Cardiac fibroblast (primary cell): ENCODE data around the gene SGK2.
A peak's percentile ranks its signal among the peaks of the same experiment; 100 is the strongest.
"Not testable (repeated sequence)": the region's sequence is repeated elsewhere in the genome, so short reads cannot be mapped to it uniquely, and the experiment has no call there.

Experiments
- DNase-seq, 2 donors: peaks; one replicate each; pipeline versions ENCODE4 v3.0.0 to v3.0.0-alpha.2; 2010; ENCODE audit warnings: low read depth in 2 of 2
- H3K4me3 ChIP-seq, 2 donors: replicated peaks in 1 of 2; 1 replicate in 1 of 2; 2 replicates in 1 of 2; pipeline ENCODE4 v1.5.1; 2011; ENCODE audit warnings: low read depth in 2 of 2, low read length in 2 of 2, mild to moderate bottlenecking in 2 of 2, moderate library complexity in 1 of 2
- TF ChIP-seq, protein P1 (sequence below): IDR thresholded peaks from one replicate; pipeline ENCODE4 v1.5.1; 2011; ENCODE audit warnings: low read depth, mild to moderate bottlenecking, low read length, inconsistent platforms

The SGK2 gene

DNA sequence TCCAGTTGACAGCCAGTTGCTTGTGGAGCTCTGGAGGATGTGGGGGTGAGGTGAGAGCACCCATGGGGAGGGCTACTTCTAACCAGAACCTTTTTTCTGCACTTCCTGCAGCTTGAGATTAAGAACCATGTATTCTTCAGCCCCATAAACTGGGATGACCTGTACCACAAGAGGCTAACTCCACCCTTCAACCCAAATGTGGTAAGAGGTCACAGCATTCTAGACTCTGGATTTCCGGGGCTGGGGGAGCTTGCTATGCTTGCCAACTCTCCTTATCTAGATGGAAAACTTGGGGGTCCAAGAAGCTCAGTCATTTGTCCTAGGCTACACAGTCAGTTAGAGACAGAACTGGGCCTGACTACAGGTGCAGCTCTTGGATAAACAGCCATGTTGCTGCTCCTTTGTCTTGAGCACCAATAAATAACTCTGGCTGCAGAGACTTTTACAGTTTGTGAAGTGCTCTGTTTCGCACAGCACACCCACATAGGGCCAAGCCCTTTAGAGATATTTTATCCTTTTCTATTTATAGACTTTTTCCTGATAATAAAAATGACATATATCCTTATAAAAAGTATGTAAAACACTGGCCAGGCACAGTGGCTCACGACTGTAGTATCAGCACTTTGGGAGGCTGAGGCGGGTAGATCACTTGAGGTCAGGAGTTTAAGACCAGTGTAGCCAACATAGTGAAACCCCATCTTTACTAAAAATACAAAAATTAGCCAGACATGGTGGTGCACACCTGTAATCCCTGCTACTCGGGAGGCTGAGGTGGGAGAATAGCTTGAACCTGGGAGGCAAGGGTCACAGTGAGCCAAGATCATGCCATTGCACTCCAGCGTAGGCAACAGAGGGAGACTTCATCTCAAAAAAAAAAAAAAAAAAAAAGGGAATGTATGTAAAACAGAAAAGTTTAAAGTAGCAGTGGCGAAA, 21.3 kb downstream of the SGK2 start:
- TF ChIP-seq, protein P1, sequence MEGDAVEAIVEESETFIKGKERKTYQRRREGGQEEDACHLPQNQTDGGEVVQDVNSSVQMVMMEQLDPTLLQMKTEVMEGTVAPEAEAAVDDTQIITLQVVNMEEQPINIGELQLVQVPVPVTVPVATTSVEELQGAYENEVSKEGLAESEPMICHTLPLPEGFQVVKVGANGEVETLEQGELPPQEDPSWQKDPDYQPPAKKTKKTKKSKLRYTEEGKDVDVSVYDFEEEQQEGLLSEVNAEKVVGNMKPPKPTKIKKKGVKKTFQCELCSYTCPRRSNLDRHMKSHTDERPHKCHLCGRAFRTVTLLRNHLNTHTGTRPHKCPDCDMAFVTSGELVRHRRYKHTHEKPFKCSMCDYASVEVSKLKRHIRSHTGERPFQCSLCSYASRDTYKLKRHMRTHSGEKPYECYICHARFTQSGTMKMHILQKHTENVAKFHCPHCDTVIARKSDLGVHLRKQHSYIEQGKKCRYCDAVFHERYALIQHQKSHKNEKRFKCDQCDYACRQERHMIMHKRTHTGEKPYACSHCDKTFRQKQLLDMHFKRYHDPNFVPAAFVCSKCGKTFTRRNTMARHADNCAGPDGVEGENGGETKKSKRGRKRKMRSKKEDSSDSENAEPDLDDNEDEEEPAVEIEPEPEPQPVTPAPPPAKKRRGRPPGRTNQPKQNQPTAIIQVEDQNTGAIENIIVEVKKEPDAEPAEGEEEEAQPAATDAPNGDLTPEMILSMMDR, result no peak
- H3K4me3 ChIP-seq, result no peak overlapping the region
- DNase-seq, result peak in 1 of 2 donors; percentile 43

- TF ChIP-seq, protein P1, result no peak
- no peak overlapping the region for H3K4me3 ChIP-seq
- no peak for DNase-seq
These were observed 24.5 kb downstream of the SGK2 start for GRCh38 chr20:43583133-43583864.

DNA sequence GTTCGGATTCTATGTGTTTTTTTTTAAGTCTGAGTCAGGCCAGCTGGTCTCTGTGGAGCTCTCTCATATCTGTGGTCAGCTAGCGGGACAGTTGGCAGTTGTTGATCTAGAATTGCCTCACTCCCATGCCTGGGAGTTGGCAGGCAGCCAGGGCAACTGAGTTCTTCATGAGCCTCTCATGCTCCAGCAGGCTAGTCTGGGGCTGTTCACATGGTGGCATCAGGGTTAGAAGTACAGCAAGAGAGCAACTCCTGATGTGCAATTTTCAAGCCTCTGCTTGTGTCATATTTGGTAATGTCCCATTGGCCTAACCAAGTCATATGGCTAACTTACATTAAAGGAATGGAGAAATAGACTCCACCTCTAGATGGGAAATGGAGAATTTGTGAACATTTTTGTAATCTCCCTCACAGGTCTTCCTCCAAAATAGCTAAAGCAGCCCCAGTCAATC, 25.2 kb downstream of the SGK2 start:
- TF ChIP-seq, protein P1, result no peak
- peak; percentile 98 to 99 for DNase-seq
- no peak overlapping the region for H3K4me3 ChIP-seq

DNA sequence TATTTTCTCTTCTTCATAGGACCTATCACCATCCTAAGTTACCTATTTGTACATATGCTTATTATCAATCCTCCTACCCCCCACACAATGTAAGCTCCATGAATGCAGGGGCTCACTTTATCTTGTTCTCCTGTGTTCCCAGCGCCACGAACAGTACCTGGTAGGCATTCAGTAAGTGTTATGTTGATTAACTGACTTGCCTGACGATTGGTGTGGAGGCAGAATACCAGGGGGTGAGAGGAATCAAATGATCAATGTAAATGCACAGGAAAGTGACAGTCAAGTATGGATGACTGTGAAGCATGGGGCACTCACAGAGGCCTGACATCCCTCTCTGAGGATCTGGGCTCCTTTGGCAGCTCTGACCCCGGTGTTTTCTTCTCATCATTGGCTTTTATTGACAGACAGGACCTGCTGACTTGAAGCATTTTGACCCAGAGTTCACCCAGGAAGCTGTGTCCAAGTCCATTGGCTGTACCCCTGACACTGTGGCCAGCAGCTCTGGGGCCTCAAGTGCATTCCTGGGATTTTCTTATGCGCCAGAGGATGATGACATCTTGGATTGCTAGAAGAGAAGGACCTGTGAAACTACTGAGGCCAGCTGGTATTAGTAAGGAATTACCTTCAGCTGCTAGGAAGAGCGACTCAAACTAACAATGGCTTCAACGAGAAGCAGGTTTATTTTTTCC, 25.8 kb downstream of the SGK2 start:
- TF ChIP-seq, protein P1, result no peak
- peak; percentile 67 to 81 for DNase-seq
- no peak overlapping the region for H3K4me3 ChIP-seq

DNA sequence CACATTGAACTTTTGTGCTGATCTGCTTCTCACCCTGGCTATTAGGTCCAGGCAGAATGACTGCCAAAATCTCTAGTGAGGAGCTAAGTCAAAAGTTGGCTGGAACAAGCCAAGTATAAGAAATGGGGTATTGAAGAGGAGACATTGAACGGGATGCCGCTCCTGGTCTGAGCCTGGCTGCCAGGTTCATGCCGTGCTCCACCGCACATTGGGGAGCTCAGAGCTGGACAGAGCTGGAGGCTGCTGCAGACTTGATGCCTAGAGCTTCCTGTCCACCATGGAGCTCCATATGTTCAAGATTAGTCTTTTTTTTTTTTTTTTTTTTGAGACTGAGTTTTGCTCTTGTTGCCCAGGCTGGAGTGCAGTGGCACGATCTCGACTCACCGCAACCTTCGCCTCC, 27.8 kb downstream of the SGK2 start:
- DNase-seq, result no peak
- TF ChIP-seq, protein P1, result no peak

GRCh38 chr20:43588526-43588925, 29.7 kb downstream of the SGK2 start:
- not testable (repeated sequence) for H3K4me3 ChIP-seq, DNase-seq

More for the DNA sequence above, 27.8 kb downstream of the SGK2 start:
- H3K4me3 ChIP-seq, result no peak overlapping the region
